ENCODE results near the gene SMIM13.

Gene SMIM13

DNA sequence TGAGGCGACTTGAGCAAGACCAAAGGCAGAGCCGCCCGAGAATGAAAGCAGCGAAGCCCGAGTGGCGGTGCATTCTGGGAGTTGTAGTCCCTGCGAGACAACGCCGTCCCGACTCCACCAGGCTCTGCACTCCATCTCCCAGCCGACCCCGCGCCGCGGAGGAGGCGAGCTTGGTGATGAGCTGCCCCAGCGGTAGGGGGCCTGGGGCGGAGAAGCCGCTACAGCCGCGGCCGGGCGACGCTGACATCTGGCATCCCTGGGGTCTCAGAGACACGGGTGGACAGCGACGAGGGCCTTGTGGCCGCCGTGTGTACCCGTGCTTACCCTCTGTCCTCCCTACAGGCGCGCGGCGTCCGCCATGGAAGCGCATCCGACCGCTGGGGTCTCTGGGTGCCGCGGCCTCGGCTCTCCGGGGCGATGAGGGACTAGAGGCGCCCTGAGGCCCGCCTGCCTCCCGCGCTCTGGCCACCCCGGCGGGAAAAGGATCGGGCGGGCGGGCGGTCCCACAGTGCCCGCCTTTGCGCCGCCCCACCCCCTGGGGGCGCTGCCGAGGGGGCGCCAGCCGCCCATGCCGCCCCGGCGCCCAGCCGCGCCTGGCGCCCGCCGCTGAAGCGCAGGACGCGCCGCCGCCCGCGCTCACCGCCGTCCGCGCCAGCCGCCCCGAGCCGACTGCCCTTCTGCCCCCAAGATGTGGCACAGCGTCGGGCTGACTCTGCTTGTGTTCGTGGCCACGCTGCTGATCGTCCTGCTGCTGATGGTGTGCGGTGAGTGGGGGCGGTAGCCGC lies at the start of gene SMIM13:
SMIM13 (plus strand) TSS at position 209 of the 785 bp plus-strand sequence; CDS start at position 689, 480 bp downstream.
- TF ChIP-seq, protein P1, sequence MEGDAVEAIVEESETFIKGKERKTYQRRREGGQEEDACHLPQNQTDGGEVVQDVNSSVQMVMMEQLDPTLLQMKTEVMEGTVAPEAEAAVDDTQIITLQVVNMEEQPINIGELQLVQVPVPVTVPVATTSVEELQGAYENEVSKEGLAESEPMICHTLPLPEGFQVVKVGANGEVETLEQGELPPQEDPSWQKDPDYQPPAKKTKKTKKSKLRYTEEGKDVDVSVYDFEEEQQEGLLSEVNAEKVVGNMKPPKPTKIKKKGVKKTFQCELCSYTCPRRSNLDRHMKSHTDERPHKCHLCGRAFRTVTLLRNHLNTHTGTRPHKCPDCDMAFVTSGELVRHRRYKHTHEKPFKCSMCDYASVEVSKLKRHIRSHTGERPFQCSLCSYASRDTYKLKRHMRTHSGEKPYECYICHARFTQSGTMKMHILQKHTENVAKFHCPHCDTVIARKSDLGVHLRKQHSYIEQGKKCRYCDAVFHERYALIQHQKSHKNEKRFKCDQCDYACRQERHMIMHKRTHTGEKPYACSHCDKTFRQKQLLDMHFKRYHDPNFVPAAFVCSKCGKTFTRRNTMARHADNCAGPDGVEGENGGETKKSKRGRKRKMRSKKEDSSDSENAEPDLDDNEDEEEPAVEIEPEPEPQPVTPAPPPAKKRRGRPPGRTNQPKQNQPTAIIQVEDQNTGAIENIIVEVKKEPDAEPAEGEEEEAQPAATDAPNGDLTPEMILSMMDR (IDR thresholded peaks at IDR 0.05; ENCODE audit: extremely low read depth, insufficient read depth, missing control alignments): peak; percentile 75
- in situ Hi-C loops (cut with MboI; ENCODE audit: low pct_unique_long_range_greater_than_20kb, low sequenced_read_pairs, unreplicated experiment): no loop called here
- DNase-seq (ENCODE audit: low spot score): peak; percentile 98

- in situ Hi-C loops (cut with MboI; ENCODE audit: low pct_unique_long_range_greater_than_20kb, low sequenced_read_pairs, unreplicated experiment): no loop called here
- peak; percentile 70 for DNase-seq (ENCODE audit: low spot score)
- TF ChIP-seq, protein P1 (IDR thresholded peaks at IDR 0.05; ENCODE audit: extremely low read depth, insufficient read depth, missing control alignments): peak; percentile 75
Measured at GRCh38 chr6:11043961-11044711, 49.5 kb upstream of the SMIM13 start, which contains the start of gene ELOVL2. Gene ELOVL2 (minus strand): TSS chr6:11044305. CDS start chr6:11044230, 75 bp downstream.

DNA sequence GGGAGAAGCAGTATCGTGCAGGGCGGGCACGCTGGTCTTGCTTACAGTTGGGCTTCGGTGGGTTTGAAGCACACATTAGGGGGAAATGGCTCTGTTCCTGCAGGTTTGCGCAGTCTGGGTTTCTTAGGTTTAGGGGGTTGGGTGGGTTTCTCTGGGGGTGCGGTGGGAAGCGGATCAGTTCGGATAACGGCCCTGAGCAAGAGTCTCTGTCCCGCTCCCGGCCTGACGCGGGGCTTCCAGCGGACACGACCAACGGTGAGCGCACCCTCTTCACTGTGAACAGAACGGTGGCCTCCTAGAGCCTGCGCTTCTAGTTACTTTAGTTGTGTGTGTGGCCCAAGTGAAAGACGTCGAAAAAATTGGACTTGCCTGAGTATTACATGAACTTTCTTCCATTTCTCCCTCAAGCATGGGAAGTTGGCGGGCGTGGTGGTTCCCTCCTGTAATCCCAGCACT lies 48.9 kb upstream of the SMIM13 start:
- DNase-seq (ENCODE audit: low spot score): no peak
- TF ChIP-seq, protein P1 (IDR thresholded peaks at IDR 0.05; ENCODE audit: extremely low read depth, insufficient read depth, missing control alignments): no peak
- in situ Hi-C loops (cut with MboI; ENCODE audit: low pct_unique_long_range_greater_than_20kb, low sequenced_read_pairs, unreplicated experiment): no loop called here

DNA sequence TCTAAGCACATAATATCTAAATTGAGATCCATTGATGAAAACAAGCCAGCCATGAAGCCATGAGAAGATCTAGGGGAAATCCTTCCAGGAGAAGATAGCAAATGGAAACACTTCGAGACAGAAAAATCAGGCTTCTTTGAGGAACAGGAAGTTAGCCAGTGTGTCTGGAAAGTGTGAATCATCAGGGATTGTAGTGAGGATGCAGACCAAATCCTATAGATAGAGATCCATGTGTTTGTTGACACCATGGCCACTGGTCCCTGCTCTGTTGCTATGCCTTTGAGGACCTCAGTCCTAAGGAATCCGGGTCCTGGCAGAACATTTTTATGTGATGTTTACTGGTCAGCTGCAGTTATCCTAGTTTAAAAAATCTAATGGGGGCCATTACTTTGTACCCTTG lies 42.9 kb upstream of the SMIM13 start:
- no peak for DNase-seq (ENCODE audit: low spot score)
- TF ChIP-seq, protein P1 (IDR thresholded peaks at IDR 0.05; ENCODE audit: extremely low read depth, insufficient read depth, missing control alignments): no peak
- in situ Hi-C loops (cut with MboI; ENCODE audit: low pct_unique_long_range_greater_than_20kb, low sequenced_read_pairs, unreplicated experiment): no loop called here

- TF ChIP-seq, protein P1 (IDR thresholded peaks at IDR 0.05; ENCODE audit: extremely low read depth, insufficient read depth, missing control alignments): no peak
- in situ Hi-C loops (cut with MboI; ENCODE audit: low pct_unique_long_range_greater_than_20kb, low sequenced_read_pairs, unreplicated experiment): no loop called here
- DNase-seq (ENCODE audit: low spot score): no peak
Measured at GRCh38 chr6:11053307-11053706, 40.3 kb upstream of the SMIM13 start.

- TF ChIP-seq, protein P1 (IDR thresholded peaks at IDR 0.05; ENCODE audit: extremely low read depth, insufficient read depth, missing control alignments): no peak
- in situ Hi-C loops (cut with MboI; ENCODE audit: low pct_unique_long_range_greater_than_20kb, low sequenced_read_pairs, unreplicated experiment): no loop called here
- DNase-seq (ENCODE audit: low spot score): no peak
Measured at GRCh38 chr6:11054722-11055121, 38.9 kb upstream of the SMIM13 start.
